IPS-NIHi11 (cell line): ENCODE results near the gene FOXN1.

Source experiments
- DNase-seq: peaks from one replicate; pipeline ENCODE4 v3.0.0; 2012; ENCODE audit warnings: mixed read lengths, low spot score

Gene FOXN1

GRCh38 chr17:28547623-28548416, 41.7 kb downstream of the FOXN1 start:
- DNase-seq, result peak; percentile 91

- peak; percentile 3 for DNase-seq
Measured at GRCh38 chr17:28548417-28549130, 42.4 kb downstream of the FOXN1 start.

- peak; percentile 2 for DNase-seq
Measured at GRCh38 chr17:28549236-28550132, 43.3 kb downstream of the FOXN1 start.

- no peak for DNase-seq
Measured at GRCh38 chr17:28550858-28551257, 44.7 kb downstream of the FOXN1 start.

- no peak for DNase-seq
Measured at GRCh38 chr17:28551421-28552175, 45.5 kb downstream of the FOXN1 start.

GRCh38 chr17:28552176-28552999, 46.2 kb downstream of the FOXN1 start, which contains the start of gene UNC119:
Gene UNC119, minus strand, starts transcription at chr17:28552624. Its CDS starts 67 bp downstream, at chr17:28552557.
- peak; percentile 98 for DNase-seq

- no peak for DNase-seq
Measured at GRCh38 chr17:28553000-28553505, 46.9 kb downstream of the FOXN1 start.

- DNase-seq, result no peak
Measured at GRCh38 chr17:28554565-28554964, 48.4 kb downstream of the FOXN1 start.

GRCh38 chr17:28555022-28555421, 48.9 kb downstream of the FOXN1 start:
- DNase-seq, result no peak

- no peak for DNase-seq
Measured at GRCh38 chr17:28563475-28563874, 57.3 kb downstream of the FOXN1 start.

- DNase-seq, result no peak
Measured at GRCh38 chr17:28567604-28568003, 61.5 kb downstream of the FOXN1 start.

GRCh38 chr17:28569446-28569845, 63.3 kb downstream of the FOXN1 start:
- DNase-seq, result no peak

GRCh38 chr17:28570716-28571360, 64.7 kb downstream of the FOXN1 start:
- DNase-seq, result peak; percentile 52

GRCh38 chr17:28571361-28572122, 65.4 kb downstream of the FOXN1 start, which contains the start of gene PIGS:
Gene PIGS, minus strand, starts transcription at chr17:28571524. Its CDS starts 28 bp downstream, at chr17:28571496.
- DNase-seq, result peak; percentile 98

- DNase-seq, result no peak
Measured at GRCh38 chr17:28572259-28573039, 66.3 kb downstream of the FOXN1 start.

GRCh38 chr17:28573040-28573380, 66.9 kb downstream of the FOXN1 start:
- no peak for DNase-seq

GRCh38 chr17:28573521-28573920, 67.4 kb downstream of the FOXN1 start:
- no peak for DNase-seq

GRCh38 chr17:28573966-28574480, 67.9 kb downstream of the FOXN1 start:
- DNase-seq, result no peak
